ENCODE results near the gene ASAP2. TPM values are rescaled to one million over a fixed set of nuclear protein-coding genes. Genes with fewer than 3 reads are reported as not detected.

ASAP2 gene
- total RNA-seq, 2 experiments from 2014 or later: 0.27 TPM; not detected in 1

DNA sequence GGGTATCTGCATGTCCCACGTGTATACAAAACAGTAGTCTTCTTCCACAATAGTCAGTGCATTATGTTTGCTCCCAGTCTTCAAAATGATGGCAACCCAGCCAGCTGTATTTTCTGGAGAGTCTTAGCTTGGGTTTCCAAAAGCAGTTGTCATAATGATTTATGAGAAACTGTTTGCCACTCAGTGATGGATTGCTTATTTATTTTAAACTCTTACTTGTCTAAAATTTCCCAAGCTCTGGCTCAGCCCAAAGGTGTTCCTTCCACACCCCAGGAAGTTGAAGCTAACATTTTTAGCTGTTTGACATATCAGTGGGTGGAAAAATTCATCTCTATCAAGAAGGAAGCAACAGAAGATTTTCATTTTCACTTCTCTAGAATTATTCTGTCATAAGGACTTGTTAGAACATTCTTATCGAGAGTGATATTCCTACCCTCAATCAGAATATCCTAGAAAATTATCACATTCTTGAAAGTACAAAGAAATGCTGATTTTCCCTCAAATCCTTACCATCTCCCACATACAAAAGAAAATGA lies 78.8 kb downstream of the ASAP2 start:
- DNase-seq (ENCODE audit: low spot score): no peak
- POLR2A ChIA-PET: interaction anchor here (0.8 kb wide), 1 partner anchor 19 kb away, joined by 5 read pairs; no protein-coding TSS in a partner anchor
- H3K9me3 ChIP-seq (ENCODE audit: low read length): no peaks in the 10 kb centered on the region
- no peak overlapping the region for H3K27ac ChIP-seq (ENCODE audit: low read depth, low read length, poor library complexity, severe bottlenecking)
- no peaks in the 10 kb centered on the region for H3K4me1 ChIP-seq (ENCODE audit: insufficient read depth, low read length, poor library complexity, severe bottlenecking)
- no peaks in the 10 kb centered on the region for H3K9me2 ChIP-seq (ENCODE audit: insufficient read depth, low read length)
- intact Hi-C loops (cut with micrococcal nuclease; ENCODE audit: unreplicated experiment): no loop called here
- no peaks in the 10 kb centered on the region for H3K36me3 ChIP-seq (ENCODE audit: insufficient read depth, low read length)
- no peaks in the 10 kb centered on the region for H4K20me1 ChIP-seq (ENCODE audit: insufficient read depth, low read length)
- no TSS peak for BruUV-seq (replicated peaks)
- no peak for TF ChIP-seq EZH2phosphoT487 (IDR thresholded peaks at IDR 0.05; ENCODE audit: borderline replicate concordance, low read depth, low read length)
- TF ChIP-seq, protein P1, sequence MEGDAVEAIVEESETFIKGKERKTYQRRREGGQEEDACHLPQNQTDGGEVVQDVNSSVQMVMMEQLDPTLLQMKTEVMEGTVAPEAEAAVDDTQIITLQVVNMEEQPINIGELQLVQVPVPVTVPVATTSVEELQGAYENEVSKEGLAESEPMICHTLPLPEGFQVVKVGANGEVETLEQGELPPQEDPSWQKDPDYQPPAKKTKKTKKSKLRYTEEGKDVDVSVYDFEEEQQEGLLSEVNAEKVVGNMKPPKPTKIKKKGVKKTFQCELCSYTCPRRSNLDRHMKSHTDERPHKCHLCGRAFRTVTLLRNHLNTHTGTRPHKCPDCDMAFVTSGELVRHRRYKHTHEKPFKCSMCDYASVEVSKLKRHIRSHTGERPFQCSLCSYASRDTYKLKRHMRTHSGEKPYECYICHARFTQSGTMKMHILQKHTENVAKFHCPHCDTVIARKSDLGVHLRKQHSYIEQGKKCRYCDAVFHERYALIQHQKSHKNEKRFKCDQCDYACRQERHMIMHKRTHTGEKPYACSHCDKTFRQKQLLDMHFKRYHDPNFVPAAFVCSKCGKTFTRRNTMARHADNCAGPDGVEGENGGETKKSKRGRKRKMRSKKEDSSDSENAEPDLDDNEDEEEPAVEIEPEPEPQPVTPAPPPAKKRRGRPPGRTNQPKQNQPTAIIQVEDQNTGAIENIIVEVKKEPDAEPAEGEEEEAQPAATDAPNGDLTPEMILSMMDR (conservative IDR thresholded peaks at IDR 0.05; ENCODE audit: low read length): no peak
- no peak overlapping the region for H3K4me2 ChIP-seq (ENCODE audit: low read length)
- H3K4me3 ChIP-seq (ENCODE audit: low read depth, low read length, poor library complexity, severe bottlenecking): no peak overlapping the region
- H2AFZ ChIP-seq (ENCODE audit: low read length): no peak overlapping the region
- no peaks in the 10 kb centered on the region for H3K79me2 ChIP-seq (ENCODE audit: insufficient read depth, low read depth, low read length)
- CTCF ChIA-PET (ENCODE audit: unreplicated experiment): no interaction called here

DNA sequence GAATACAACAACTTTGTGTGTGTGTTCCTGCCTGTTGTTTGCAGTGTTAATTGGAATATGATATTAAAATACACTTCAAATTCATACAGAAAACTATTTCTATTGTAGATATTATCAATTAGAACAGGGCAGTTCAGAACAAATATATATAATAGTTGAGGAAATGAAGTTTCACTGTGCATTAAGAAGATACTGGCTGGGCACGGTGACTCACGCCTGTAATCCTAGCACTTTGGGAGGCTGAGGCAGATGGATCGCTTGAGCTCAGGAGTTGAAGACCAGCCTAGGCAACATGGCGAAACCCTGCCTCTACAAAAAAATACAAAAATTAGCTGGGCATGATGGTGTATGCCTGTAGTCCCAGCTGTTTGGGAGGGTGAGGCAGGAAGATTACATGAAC lies 79.3 kb downstream of the ASAP2 start:
- BruUV-seq (replicated peaks): no TSS peak
- no peaks in the 10 kb centered on the region for H3K36me3 ChIP-seq (ENCODE audit: insufficient read depth, low read length)
- CTCF ChIA-PET (ENCODE audit: unreplicated experiment): no interaction called here
- H3K79me2 ChIP-seq (ENCODE audit: insufficient read depth, low read depth, low read length): no peaks in the 10 kb centered on the region
- no peak overlapping the region for H2AFZ ChIP-seq (ENCODE audit: low read length)
- no peak for TF ChIP-seq EZH2phosphoT487 (IDR thresholded peaks at IDR 0.05; ENCODE audit: borderline replicate concordance, low read depth, low read length)
- TF ChIP-seq, protein P1 (conservative IDR thresholded peaks at IDR 0.05; ENCODE audit: low read length): no peak
- no peaks in the 10 kb centered on the region for H3K9me2 ChIP-seq (ENCODE audit: insufficient read depth, low read length)
- H3K4me1 ChIP-seq (ENCODE audit: insufficient read depth, low read length, poor library complexity, severe bottlenecking): no peaks in the 10 kb centered on the region
- H3K4me3 ChIP-seq (ENCODE audit: low read depth, low read length, poor library complexity, severe bottlenecking): no peak overlapping the region
- no peaks in the 10 kb centered on the region for H3K9me3 ChIP-seq (ENCODE audit: low read length)
- intact Hi-C loops (cut with micrococcal nuclease; ENCODE audit: unreplicated experiment): no loop called here
- no peaks in the 10 kb centered on the region for H4K20me1 ChIP-seq (ENCODE audit: insufficient read depth, low read length)
- no peak for DNase-seq (ENCODE audit: low spot score)
- H3K27ac ChIP-seq (ENCODE audit: low read depth, low read length, poor library complexity, severe bottlenecking): no peak overlapping the region
- no peak overlapping the region for H3K4me2 ChIP-seq (ENCODE audit: low read length)
- POLR2A ChIA-PET: interaction anchor here (0.8 kb wide), 1 partner anchor 19 kb away, joined by 5 read pairs; no protein-coding TSS in a partner anchor

GRCh38 chr2:9286554-9287399 lies 80.2 kb downstream of the ASAP2 start:
- Histone ChIP-seq H3K9me3 (ENCODE audit: low read length) (no peaks in the 10 kb centered on the region), H3K79me2 (ENCODE audit: insufficient read depth, low read depth, low read length) (no peaks in the 10 kb centered on the region), H4K20me1 (ENCODE audit: insufficient read depth, low read length) (no peaks in the 10 kb centered on the region), H3K36me3 (ENCODE audit: insufficient read depth, low read length) (no peaks in the 10 kb centered on the region), H3K4me1 (ENCODE audit: insufficient read depth, low read length, poor library complexity, severe bottlenecking) (no peaks in the 10 kb centered on the region), H3K4me2 (ENCODE audit: low read length) (no peak overlapping the region), H3K27ac (ENCODE audit: low read depth, low read length, poor library complexity, severe bottlenecking) (no peak overlapping the region), H2AFZ (ENCODE audit: low read length) (no peak overlapping the region), H3K9me2 (ENCODE audit: insufficient read depth, low read length) (no peaks in the 10 kb centered on the region), H3K4me3 (ENCODE audit: low read depth, low read length, poor library complexity, severe bottlenecking) (no peak overlapping the region)
- POLR2A ChIA-PET: interaction anchor here (0.6 to 0.8 kb wide), 2 partner anchors 20 to 39 kb away, joined by 3 to 5 read pairs; no protein-coding TSS in a partner anchor
- CTCF ChIA-PET (ENCODE audit: unreplicated experiment): no interaction called here
- DNase-seq (ENCODE audit: low spot score): no peak
- no TSS peak for BruUV-seq (replicated peaks)
- TF ChIP-seq, protein P1 (conservative IDR thresholded peaks at IDR 0.05; ENCODE audit: low read length): no peak
- TF ChIP-seq EZH2phosphoT487 (IDR thresholded peaks at IDR 0.05; ENCODE audit: borderline replicate concordance, low read depth, low read length): no peak
- intact Hi-C loops (cut with micrococcal nuclease; ENCODE audit: unreplicated experiment): no loop called here
